Measurements from ENCODE around the gene ANKS1A.

The ANKS1A gene

GRCh38 chr6:35015476-35015875 lies 126.4 kb downstream of the ANKS1A start:
- Mint-ChIP-seq H3K27ac (peak overlapping the region; percentile 27), H3K4me3 (no peak overlapping the region), H3K27me3 (ENCODE audit: low read depth, poor library complexity) (peaks cover 2% of the 10 kb centered on the region), H3K9me3 (no peaks in the 10 kb centered on the region), H3K4me1 (peaks cover 65% of the 10 kb centered on the region), H3K36me3 (ENCODE audit: low read depth) (peaks cover 35% of the 10 kb centered on the region)
- no peak for DNase-seq
- TF ChIP-seq CTCF (IDR thresholded peaks at IDR 0.05), result no peak

GRCh38 chr6:35015996-35016395 lies 126.9 kb downstream of the ANKS1A start:
- peaks cover 2% of the 10 kb centered on the region for H3K27me3 Mint-ChIP-seq (ENCODE audit: low read depth, poor library complexity)
- DNase-seq, result no peak
- no peaks in the 10 kb centered on the region for H3K9me3 Mint-ChIP-seq
- H3K36me3 Mint-ChIP-seq (ENCODE audit: low read depth), result peaks cover 30% of the 10 kb centered on the region
- peak overlapping the region; percentile 21 for H3K4me3 Mint-ChIP-seq
- H3K4me1 Mint-ChIP-seq, result peaks cover 62% of the 10 kb centered on the region
- no peak for TF ChIP-seq CTCF (IDR thresholded peaks at IDR 0.05)
- peak overlapping the region; percentile 96 for H3K27ac Mint-ChIP-seq

- Mint-ChIP-seq H3K4me3 (peak overlapping the region; percentile 58), H3K27me3 (ENCODE audit: low read depth, poor library complexity) (peaks cover 2% of the 10 kb centered on the region), H3K27ac (peak overlapping the region; percentile 96), H3K4me1 (peaks cover 58% of the 10 kb centered on the region), H3K36me3 (ENCODE audit: low read depth) (peaks cover 27% of the 10 kb centered on the region), H3K9me3 (no peaks in the 10 kb centered on the region)
- DNase-seq, result no peak
- TF ChIP-seq CTCF (IDR thresholded peaks at IDR 0.05), result no peak
Measured at GRCh38 chr6:35016502-35017321, 127.7 kb downstream of the ANKS1A start.

GRCh38 chr6:35017411-35018181 lies 128.5 kb downstream of the ANKS1A start:
- Mint-ChIP-seq H3K27me3 (ENCODE audit: low read depth, poor library complexity) (peaks cover 2% of the 10 kb centered on the region), H3K36me3 (ENCODE audit: low read depth) (peaks cover 27% of the 10 kb centered on the region), H3K4me3 (peak overlapping the region; percentile 58), H3K9me3 (no peaks in the 10 kb centered on the region), H3K4me1 (peaks cover 58% of the 10 kb centered on the region), H3K27ac (peak overlapping the region; percentile 96)
- TF ChIP-seq CTCF (IDR thresholded peaks at IDR 0.05), result no peak
- peak; percentile 8 for DNase-seq

GRCh38 chr6:35018182-35018519 lies 129.1 kb downstream of the ANKS1A start:
- Mint-ChIP-seq H3K4me1 (peaks cover 58% of the 10 kb centered on the region), H3K27me3 (ENCODE audit: low read depth, poor library complexity) (peaks cover 2% of the 10 kb centered on the region), H3K36me3 (ENCODE audit: low read depth) (peaks cover 27% of the 10 kb centered on the region), H3K4me3 (no peak overlapping the region), H3K27ac (no peak overlapping the region), H3K9me3 (no peaks in the 10 kb centered on the region)
- no peak for TF ChIP-seq CTCF (IDR thresholded peaks at IDR 0.05)
- no peak for DNase-seq
